HEK293 (cell line): ENCODE results near the gene FUT3.

Source experiments
- CTCF ChIA-PET: fragments of 350-600 bp; formaldehyde crosslinking; extraction: SDS; loops from one replicate; lab custom pipeline; 2021; ENCODE audit warnings: antibody characterized with exemption; lab: Yijun Ruan, JAX
- POLR2A ChIA-PET: fragments of 300-600 bp; formaldehyde crosslinking; extraction: SDS; loops from one replicate; lab custom pipeline; 2020; ENCODE audit warnings: antibody characterized with exemption, inconsistent platforms; lab: Yijun Ruan, JAX
- H3K27ac ChIP-seq: fragments of 200-500 bp; sonication (Bioruptor generic); 2 replicates; pipeline ENCODE4 v1.5.1; 2014; ENCODE audit warnings: low read depth, low read length, control low read depth, inconsistent platforms; ENCODE audit errors: extremely low read depth
- H3K36me3 ChIP-seq, 2 experiments: fragments of 200-500 bp in 1 of 2; sonication (Bioruptor generic) in 1 of 2; 1 replicate in 1 of 2; 2 replicates in 1 of 2; pipeline ENCODE4 v1.5.1; 2014 to 2017; ENCODE audit warnings: inconsistent platforms in 2 of 2, low read length in 2 of 2; ENCODE audit not compliant: control insufficient read depth in 2 of 2, insufficient read depth in 1 of 2
- H3K4me1 ChIP-seq: fragments of 200-500 bp; sonication (Bioruptor generic); 2 replicates; pipeline ENCODE4 v1.5.1; 2014; ENCODE audit warnings: mild to moderate bottlenecking, low read length, inconsistent platforms; ENCODE audit not compliant: control insufficient read depth, insufficient read depth
- H3K4me3 ChIP-seq: 2 replicates; pipeline ENCODE4 v1.5.1; 2011; ENCODE audit warnings: low read depth, mild to moderate bottlenecking, control low read depth, low read length, moderate library complexity
- H3K9me3 ChIP-seq: fragments of 200-500 bp; sonication (Bioruptor generic); 2 replicates; pipeline ENCODE4 v1.5.1; 2014; ENCODE audit warnings: low read depth, low read length, inconsistent platforms; ENCODE audit not compliant: control insufficient read depth, insufficient read depth
- GFI1B ChIP-seq: fragments of 450-650 bp; formaldehyde crosslinking; IDR thresholded peaks from 2 replicates; pipeline ENCODE4 v1.5.1; 2016; ENCODE audit warnings: missing biosample characterization, missing genetic modification characterization
- MZF1 ChIP-seq: fragments of 450-650 bp; formaldehyde crosslinking; IDR thresholded peaks from 2 replicates; pipeline ENCODE4 v1.5.1; 2017; ENCODE audit warnings: missing biosample characterization, missing genetic modification characterization, borderline replicate concordance
- PRDM1 ChIP-seq: fragments of 450-650 bp; formaldehyde crosslinking; IDR thresholded peaks from 2 replicates; pipeline ENCODE4; 2016; ENCODE audit warnings: missing biosample characterization, missing genetic modification characterization
- SP7 ChIP-seq: fragments of 450-650 bp; formaldehyde crosslinking; IDR thresholded peaks from 2 replicates; pipeline ENCODE4 v1.5.1; 2016; ENCODE audit warnings: missing biosample characterization, missing genetic modification characterization
- ZBTB26 ChIP-seq: fragments of 450-650 bp; formaldehyde crosslinking; optimal IDR thresholded peaks from 2 replicates; pipeline ENCODE3; 2016; ENCODE audit warnings: missing biosample characterization, mild to moderate bottlenecking, missing genetic modification characterization
- ZNF112 ChIP-seq: fragments of 450-650 bp; formaldehyde crosslinking; IDR thresholded peaks from 2 replicates; pipeline ENCODE4 v1.5.0; 2017; ENCODE audit warnings: missing biosample characterization, missing genetic modification characterization
- ZNF133 ChIP-seq: fragments of 450-650 bp; formaldehyde crosslinking; IDR thresholded peaks from 2 replicates; pipeline ENCODE4 v1.5.1; 2016; ENCODE audit warnings: missing biosample characterization, missing genetic modification characterization
- ZNF18 ChIP-seq: fragments of 450-650 bp; formaldehyde crosslinking; IDR thresholded peaks from 2 replicates; pipeline ENCODE4 v1.5.1; 2016; ENCODE audit warnings: missing biosample characterization, missing genetic modification characterization
- ZNF19 ChIP-seq: fragments of 450-650 bp; formaldehyde crosslinking; IDR thresholded peaks from 2 replicates; pipeline ENCODE4; 2016; ENCODE audit warnings: missing biosample characterization, missing genetic modification characterization, low read depth
- ZNF274 ChIP-seq, 2 experiments: fragments of 200-500 bp in 1 of 2; fragments of 450-650 bp in 1 of 2; sonication (Bioruptor generic) in 1 of 2; formaldehyde crosslinking in 1 of 2; IDR thresholded peaks; 2 replicates each; pipeline versions ENCODE4 v1.5.1 to v1.6.1; 2014 to 2016; ENCODE audit warnings: borderline replicate concordance in 1 of 2, inconsistent platforms in 1 of 2, low read length in 1 of 2, missing biosample characterization in 1 of 2, missing genetic modification characterization in 1 of 2
- ZNF311 ChIP-seq: fragments of 450-650 bp; formaldehyde crosslinking; IDR thresholded peaks from 2 replicates; pipeline ENCODE4 v1.5.1; 2017; ENCODE audit warnings: missing biosample characterization, missing genetic modification characterization, borderline replicate concordance
- ZNF350 ChIP-seq: fragments of 450-650 bp; formaldehyde crosslinking; IDR thresholded peaks from 2 replicates; pipeline ENCODE4 v1.5.0; 2017; ENCODE audit warnings: missing biosample characterization, mild to moderate bottlenecking, missing genetic modification characterization
- ZNF585B ChIP-seq: fragments of 450-650 bp; formaldehyde crosslinking; IDR thresholded peaks from 2 replicates; pipeline ENCODE4 v1.5.1; 2016; ENCODE audit warnings: missing biosample characterization, missing genetic modification characterization
- ZNF621 ChIP-seq: fragments of 450-650 bp; formaldehyde crosslinking; IDR thresholded peaks from 2 replicates; pipeline ENCODE4 v1.5.1; 2017; ENCODE audit warnings: missing biosample characterization, missing genetic modification characterization
- ZNF629 ChIP-seq: fragments of 450-650 bp; formaldehyde crosslinking; IDR thresholded peaks from 2 replicates; pipeline ENCODE4 v1.5.1; 2017; ENCODE audit warnings: missing biosample characterization, missing genetic modification characterization
- ZNF791 ChIP-seq: fragments of 450-650 bp; formaldehyde crosslinking; IDR thresholded peaks from 2 replicates; pipeline ENCODE4 v1.5.1; 2016; ENCODE audit warnings: missing biosample characterization, missing genetic modification characterization
- TF ChIP-seq, protein P1 (sequence below): fragments of 450-650 bp; formaldehyde crosslinking; IDR thresholded peaks from 2 replicates; pipeline ENCODE4 v1.5.1; 2016; ENCODE audit warnings: missing biosample characterization, missing genetic modification characterization
- TF ChIP-seq, protein P2 (sequence below): fragments of 450-650 bp; formaldehyde crosslinking; IDR thresholded peaks from 2 replicates; pipeline ENCODE4 v1.5.1; 2017; ENCODE audit warnings: missing biosample characterization, mild to moderate bottlenecking, missing genetic modification characterization, moderate library complexity
- TF ChIP-seq, protein P3 (sequence below): fragments of 450-650 bp; formaldehyde crosslinking; IDR thresholded peaks from 2 replicates; pipeline ENCODE4 v1.5.1; 2016; ENCODE audit warnings: missing biosample characterization, missing genetic modification characterization, low read depth
- TF ChIP-seq, protein P4 (sequence below): fragments of 450-650 bp; formaldehyde crosslinking; IDR thresholded peaks from 2 replicates; pipeline ENCODE4 v1.5.1; 2016; ENCODE audit warnings: missing biosample characterization, missing genetic modification characterization

The FUT3 gene

GRCh38 chr19:5851302-5851701 lies at the start of gene FUT3:
TSS of gene FUT3 (minus strand) at chr19:5851449.
- Histone ChIP-seq H3K27ac (no peak within 1 kb of the TSS), H3K36me3 (no peaks in the 10 kb centered on the region), H3K4me1 (no peaks in the 10 kb centered on the region), H3K4me3 (no peak within 1 kb of the TSS), H3K9me3 (no peaks in the 10 kb centered on the region)
- TF ChIP-seq SP7 (tag by site-specific recombination) (no peak), ZNF585B (tag by site-specific recombination) (no peak), ZNF791 (no peak), ZNF19 (tag by site-specific recombination) (no peak), ZNF621 (tag by site-specific recombination) (no peak), ZNF274 (IDR thresholded peaks at IDR 0.05; ENCODE audit: low read length) (no peak), ZNF274 (tag by site-specific recombination; IDR thresholded peaks at IDR 0.05; ENCODE audit: borderline replicate concordance) (no peak), MZF1 (no peak), ZNF133 (tag by site-specific recombination) (no peak), ZNF18 (tag by site-specific recombination) (no peak), PRDM1 (tag by site-specific recombination) (no peak), ZNF629 (tag by site-specific recombination) (no peak), ZBTB26 (tag by site-specific recombination) (no peak), GFI1B (tag by site-specific recombination) (no peak), ZNF350 (tag by site-specific recombination) (no peak), ZNF112 (tag by site-specific recombination) (no peak), ZNF311 (tag by site-specific recombination) (no peak)
- TF ChIP-seq, protein P1, sequence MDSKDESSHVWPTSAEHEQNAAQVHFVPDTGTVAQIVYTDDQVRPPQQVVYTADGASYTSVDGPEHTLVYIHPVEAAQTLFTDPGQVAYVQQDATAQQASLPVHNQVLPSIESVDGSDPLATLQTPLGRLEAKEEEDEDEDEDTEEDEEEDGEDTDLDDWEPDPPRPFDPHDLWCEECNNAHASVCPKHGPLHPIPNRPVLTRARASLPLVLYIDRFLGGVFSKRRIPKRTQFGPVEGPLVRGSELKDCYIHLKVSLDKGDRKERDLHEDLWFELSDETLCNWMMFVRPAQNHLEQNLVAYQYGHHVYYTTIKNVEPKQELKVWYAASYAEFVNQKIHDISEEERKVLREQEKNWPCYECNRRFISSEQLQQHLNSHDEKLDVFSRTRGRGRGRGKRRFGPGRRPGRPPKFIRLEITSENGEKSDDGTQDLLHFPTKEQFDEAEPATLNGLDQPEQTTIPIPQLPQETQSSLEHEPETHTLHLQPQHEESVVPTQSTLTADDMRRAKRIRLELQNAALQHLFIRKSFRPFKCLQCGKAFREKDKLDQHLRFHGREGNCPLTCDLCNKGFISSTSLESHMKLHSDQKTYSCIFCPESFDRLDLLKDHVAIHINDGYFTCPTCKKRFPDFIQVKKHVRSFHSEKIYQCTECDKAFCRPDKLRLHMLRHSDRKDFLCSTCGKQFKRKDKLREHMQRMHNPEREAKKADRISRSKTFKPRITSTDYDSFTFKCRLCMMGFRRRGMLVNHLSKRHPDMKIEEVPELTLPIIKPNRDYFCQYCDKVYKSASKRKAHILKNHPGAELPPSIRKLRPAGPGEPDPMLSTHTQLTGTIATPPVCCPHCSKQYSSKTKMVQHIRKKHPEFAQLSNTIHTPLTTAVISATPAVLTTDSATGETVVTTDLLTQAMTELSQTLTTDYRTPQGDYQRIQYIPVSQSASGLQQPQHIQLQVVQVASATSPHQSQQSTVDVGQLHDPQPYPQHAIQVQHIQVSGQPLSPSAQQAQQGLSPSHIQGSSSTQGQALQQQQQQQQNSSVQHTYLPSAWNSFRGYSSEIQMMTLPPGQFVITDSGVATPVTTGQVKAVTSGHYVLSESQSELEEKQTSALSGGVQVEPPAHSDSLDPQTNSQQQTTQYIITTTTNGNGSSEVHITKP (tag by site-specific recombination), result no peak
- TF ChIP-seq, protein P2, sequence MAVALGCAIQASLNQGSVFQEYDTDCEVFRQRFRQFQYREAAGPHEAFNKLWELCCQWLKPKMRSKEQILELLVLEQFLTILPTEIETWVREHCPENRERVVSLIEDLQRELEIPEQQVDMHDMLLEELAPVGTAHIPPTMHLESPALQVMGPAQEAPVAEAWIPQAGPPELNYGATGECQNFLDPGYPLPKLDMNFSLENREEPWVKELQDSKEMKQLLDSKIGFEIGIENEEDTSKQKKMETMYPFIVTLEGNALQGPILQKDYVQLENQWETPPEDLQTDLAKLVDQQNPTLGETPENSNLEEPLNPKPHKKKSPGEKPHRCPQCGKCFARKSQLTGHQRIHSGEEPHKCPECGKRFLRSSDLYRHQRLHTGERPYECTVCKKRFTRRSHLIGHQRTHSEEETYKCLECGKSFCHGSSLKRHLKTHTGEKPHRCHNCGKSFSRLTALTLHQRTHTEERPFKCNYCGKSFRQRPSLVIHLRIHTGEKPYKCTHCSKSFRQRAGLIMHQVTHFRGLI, result no peak
- TF ChIP-seq, protein P3, sequence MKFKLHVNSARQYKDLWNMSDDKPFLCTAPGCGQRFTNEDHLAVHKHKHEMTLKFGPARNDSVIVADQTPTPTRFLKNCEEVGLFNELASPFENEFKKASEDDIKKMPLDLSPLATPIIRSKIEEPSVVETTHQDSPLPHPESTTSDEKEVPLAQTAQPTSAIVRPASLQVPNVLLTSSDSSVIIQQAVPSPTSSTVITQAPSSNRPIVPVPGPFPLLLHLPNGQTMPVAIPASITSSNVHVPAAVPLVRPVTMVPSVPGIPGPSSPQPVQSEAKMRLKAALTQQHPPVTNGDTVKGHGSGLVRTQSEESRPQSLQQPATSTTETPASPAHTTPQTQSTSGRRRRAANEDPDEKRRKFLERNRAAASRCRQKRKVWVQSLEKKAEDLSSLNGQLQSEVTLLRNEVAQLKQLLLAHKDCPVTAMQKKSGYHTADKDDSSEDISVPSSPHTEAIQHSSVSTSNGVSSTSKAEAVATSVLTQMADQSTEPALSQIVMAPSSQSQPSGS (tag by site-specific recombination), result no peak
- TF ChIP-seq, protein P4, sequence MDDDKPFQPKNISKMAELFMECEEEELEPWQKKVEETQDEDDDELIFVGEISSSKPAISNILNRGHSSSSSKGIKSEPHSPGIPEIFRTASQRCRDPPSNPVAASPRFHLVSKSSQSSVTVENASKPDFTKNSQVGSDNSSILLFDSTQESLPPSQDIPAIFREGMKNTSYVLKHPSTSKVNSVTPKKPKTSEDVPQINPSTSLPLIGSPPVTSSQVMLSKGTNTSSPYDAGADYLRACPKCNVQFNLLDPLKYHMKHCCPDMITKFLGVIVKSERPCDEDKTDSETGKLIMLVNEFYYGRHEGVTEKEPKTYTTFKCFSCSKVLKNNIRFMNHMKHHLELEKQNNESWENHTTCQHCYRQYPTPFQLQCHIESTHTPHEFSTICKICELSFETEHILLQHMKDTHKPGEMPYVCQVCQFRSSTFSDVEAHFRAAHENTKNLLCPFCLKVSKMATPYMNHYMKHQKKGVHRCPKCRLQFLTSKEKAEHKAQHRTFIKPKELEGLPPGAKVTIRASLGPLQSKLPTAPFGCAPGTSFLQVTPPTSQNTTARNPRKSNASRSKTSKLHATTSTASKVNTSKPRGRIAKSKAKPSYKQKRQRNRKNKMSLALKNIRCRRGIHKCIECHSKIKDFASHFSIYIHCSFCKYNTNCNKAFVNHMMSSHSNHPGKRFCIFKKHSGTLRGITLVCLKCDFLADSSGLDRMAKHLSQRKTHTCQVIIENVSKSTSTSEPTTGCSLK, result no peak
- CTCF ChIA-PET, result interaction anchor here (0.6 kb wide), 1 partner anchor 665 kb away, joined by 3 read pairs; no protein-coding TSS in a partner anchor
- POLR2A ChIA-PET, result no interaction called here
